Left lung (tissue), 10 donors: Measurements from ENCODE around the gene NAV2. TPM values are rescaled to one million over a fixed set of nuclear protein-coding genes. Genes with fewer than 3 reads are reported as not detected.

Experiments
- ATAC-seq: fragments of 200-7000 bp; cut with Tn5 transposase; one replicate; pipeline ENCODE4 v1.9.1; 2020; ENCODE audit warnings: moderate library complexity
- DNase-seq, 4 donors: peaks; one replicate each; pipeline ENCODE4 v3.0.0-alpha.2; 2013 to 2020
- H3K27ac ChIP-seq, 2 donors: fragments of 200-600 bp; sonication (generic) in 1 of 2; one replicate each; pipeline versions ENCODE4 v1.5.0 to v1.8.0; 2020 to 2021
- H3K27me3 ChIP-seq, 2 donors: fragments of 200-600 bp; sonication (generic) in 1 of 2; one replicate each; pipeline versions ENCODE4 v1.5.0 to v1.8.0; 2020 to 2021
- H3K36me3 ChIP-seq, 2 donors: fragments of 200-600 bp; sonication (generic) in 1 of 2; one replicate each; pipeline versions ENCODE4 v1.5.0 to v1.8.0; 2020 to 2021
- H3K4me1 ChIP-seq, 2 donors: fragments of 200-600 bp; one replicate each; pipeline ENCODE4 v1.8.0; 2021
- H3K4me3 ChIP-seq, 2 donors: fragments of 200-600 bp; sonication (generic) in 1 of 2; one replicate each; pipeline versions ENCODE4 v1.5.0 to v1.8.0; 2020 to 2021; ENCODE audit warnings: mild to moderate bottlenecking in 1 of 2
- H3K9me3 ChIP-seq, 2 donors: fragments of 200-600 bp; sonication (generic) in 1 of 2; one replicate each; pipeline versions ENCODE4 v1.5.0 to v1.8.0; 2020 to 2021
- CTCF ChIP-seq, 2 donors: fragments of 200-600 bp; sonication (generic) in 1 of 2; IDR thresholded peaks; one replicate each; pipeline versions ENCODE4 v1.5.0 to v1.8.0; 2021; ENCODE audit warnings: antibody characterized with exemption in 2 of 2
- intact Hi-C, 2 donors: fragments of 100-400 bp; cut with DNase I; formaldehyde crosslinking; loops; one replicate each; pipeline versions ENCODE4 v1.11.2 to v1.14.2; 2022
- polyA plus RNA-seq, 6 donors: library from polyadenylated mRNA; unstranded; fragments of 120-200 nt; gene quantifications; one replicate each; pipeline ENCODE4 v1.2.1, GENCODE V29; 2013; ENCODE audit not compliant: insufficient read length in 6 of 6
- total RNA-seq, 2 donors: library from RNA; stranded (reverse); fragmentation: NEBNext Ultra II Directional; extraction: Animal tissue kit (Norgen Biotek cat#: 25700); gene quantifications; one replicate each; pipeline ENCODE4 v1.2.1, GENCODE V29; 2021
- donor health status: DM: no; HTN: yes; CAD: no.
- donor health status: DM: no; HTN: no; CAD: no.

Gene NAV2
- total and polyA plus RNA-seq, 8 donors: 18.0 to 59.9 (median 23.1) TPM

- no peak overlapping the region for H3K27ac ChIP-seq
- H3K36me3 ChIP-seq: no peaks in the 10 kb centered on the region
- no peaks in the 10 kb centered on the region for H3K27me3 ChIP-seq
- H3K9me3 ChIP-seq: no peaks in the 10 kb centered on the region
- H3K4me3 ChIP-seq: no peak overlapping the region
- intact Hi-C loops: no loop called here
- TF ChIP-seq CTCF (IDR thresholded peaks at IDR 0.05): no peak
- no peaks in the 10 kb centered on the region for H3K4me1 ChIP-seq
- DNase-seq: no peak
- ATAC-seq: no peak
Measured at GRCh38 chr11:19729141-19729540, 16.5 kb downstream of the NAV2 start.

DNA sequence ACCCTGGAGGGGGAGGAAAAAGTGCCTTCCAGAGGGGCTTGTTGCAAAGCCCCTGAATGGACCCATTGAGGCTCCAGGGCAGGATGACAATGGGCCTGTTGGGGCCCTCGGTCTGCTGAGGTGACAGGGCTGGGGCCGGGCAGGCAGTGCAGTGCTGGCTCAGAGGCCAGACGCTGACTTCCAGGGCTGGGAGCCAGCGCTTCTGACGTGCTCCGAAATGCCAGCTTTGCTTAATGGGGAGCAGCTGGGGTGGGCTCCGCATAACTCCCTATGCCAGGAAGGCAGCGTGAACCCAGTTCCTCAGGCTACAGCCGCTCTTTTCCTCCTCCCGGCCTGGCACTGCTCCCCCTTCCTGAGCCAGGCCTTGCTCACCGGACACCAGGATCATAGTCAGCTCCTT, 17.7 kb downstream of the NAV2 start:
- no peak for ATAC-seq
- no peaks in the 10 kb centered on the region for H3K4me1 ChIP-seq
- no peak overlapping the region for H3K4me3 ChIP-seq
- DNase-seq: no peak
- H3K9me3 ChIP-seq: no peaks in the 10 kb centered on the region
- H3K36me3 ChIP-seq: no peaks in the 10 kb centered on the region
- no peak overlapping the region for H3K27ac ChIP-seq
- H3K27me3 ChIP-seq: no peaks in the 10 kb centered on the region
- intact Hi-C loops: no loop called here
- no peak for TF ChIP-seq CTCF (IDR thresholded peaks at IDR 0.05)

- no peak overlapping the region for H3K27ac ChIP-seq
- no peak for TF ChIP-seq CTCF (IDR thresholded peaks at IDR 0.05)
- H3K27me3 ChIP-seq: no peaks in the 10 kb centered on the region
- DNase-seq (no peak), ATAC-seq (no peak)
- H3K9me3 ChIP-seq: no peaks in the 10 kb centered on the region
- H3K4me1 ChIP-seq: no peaks in the 10 kb centered on the region
- H3K36me3 ChIP-seq: no peaks in the 10 kb centered on the region
- H3K4me3 ChIP-seq: no peak overlapping the region
- intact Hi-C loops: no loop called here
Measured at GRCh38 chr11:19734171-19734570, 21.5 kb downstream of the NAV2 start.

DNA sequence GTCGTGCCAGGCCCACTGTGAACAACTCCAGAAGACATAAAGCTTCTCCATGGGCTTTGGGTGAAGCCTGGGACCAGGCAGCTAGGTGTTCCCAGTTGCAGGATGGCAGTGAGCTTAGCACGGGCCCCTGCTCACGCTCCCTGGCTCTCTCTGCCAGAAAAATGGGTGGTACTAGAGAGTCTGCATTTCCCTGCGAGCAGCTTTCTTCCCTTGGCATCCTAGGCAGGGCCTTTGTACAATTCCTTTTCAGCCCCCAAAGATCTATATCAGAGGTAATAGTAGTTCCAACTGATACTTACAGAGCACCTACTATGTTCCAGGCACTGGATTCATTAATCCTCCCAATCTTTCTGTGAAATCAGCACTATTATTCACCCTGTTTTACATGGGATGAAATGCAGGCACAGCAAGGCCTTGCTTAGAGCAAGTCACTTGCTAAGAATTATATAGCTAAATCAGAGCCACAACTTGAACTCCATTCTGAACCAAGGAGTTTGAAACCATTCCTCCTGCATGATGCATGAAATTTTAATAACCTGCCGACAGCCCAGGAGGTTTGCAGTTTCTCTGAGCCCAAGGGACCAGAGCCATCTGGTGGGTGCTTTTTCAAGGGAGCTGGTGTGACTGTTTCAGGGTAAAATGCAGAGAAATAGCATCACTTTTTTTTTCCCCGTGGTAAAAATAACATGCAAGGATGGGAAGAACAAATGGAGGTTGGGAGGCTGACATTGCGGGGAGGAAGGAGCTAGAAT, 22.7 kb downstream of the NAV2 start:
- no peak for TF ChIP-seq CTCF (IDR thresholded peaks at IDR 0.05)
- no peak overlapping the region for H3K27ac ChIP-seq
- intact Hi-C loops: no loop called here

DNA sequence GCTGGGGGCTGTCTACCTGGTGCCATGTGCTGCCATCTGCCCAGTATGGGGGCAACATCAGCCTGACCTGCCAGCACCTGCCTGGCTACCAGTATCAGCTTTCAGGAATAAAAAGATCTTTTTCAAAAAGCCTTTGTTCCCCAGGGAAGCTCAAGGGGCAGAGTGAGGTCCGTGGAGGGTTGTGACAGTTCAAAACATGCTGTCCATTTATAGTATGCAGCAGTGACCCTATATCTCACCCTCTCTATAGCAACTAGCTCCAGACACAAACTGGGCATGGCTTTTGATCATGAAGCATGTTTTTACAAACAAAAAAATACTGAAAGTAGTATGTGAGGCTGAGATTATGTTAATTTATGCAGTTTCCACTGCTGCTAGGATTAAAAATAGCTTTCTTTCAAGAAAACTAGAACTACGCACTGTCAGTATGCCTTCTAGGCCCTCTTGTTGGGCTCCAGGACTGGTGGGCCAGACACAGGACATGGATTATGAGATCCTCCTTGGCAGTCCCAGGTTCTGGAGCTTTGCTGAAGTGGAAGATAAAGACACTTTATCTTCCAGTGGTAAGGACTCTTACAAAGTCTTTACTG, 23.4 kb downstream of the NAV2 start:
- intact Hi-C loops: no loop called here

More for the DNA sequence above, 22.7 kb downstream of the NAV2 start:
- no peaks in the 10 kb centered on the region for H3K27me3 ChIP-seq
- no peaks in the 10 kb centered on the region for H3K9me3 ChIP-seq
- H3K36me3 ChIP-seq: no peaks in the 10 kb centered on the region
- no peak for DNase-seq
- no peak overlapping the region for H3K4me3 ChIP-seq
- no peak for ATAC-seq
- H3K4me1 ChIP-seq: no peaks in the 10 kb centered on the region

More for the DNA sequence above, 23.4 kb downstream of the NAV2 start:
- no peak overlapping the region for H3K27ac ChIP-seq
- H3K36me3 ChIP-seq: no peaks in the 10 kb centered on the region
- H3K9me3 ChIP-seq: no peaks in the 10 kb centered on the region
- ATAC-seq: no peak
- no peak for TF ChIP-seq CTCF (IDR thresholded peaks at IDR 0.05)
- no peaks in the 10 kb centered on the region for H3K27me3 ChIP-seq
- no peak overlapping the region for H3K4me3 ChIP-seq
- no peaks in the 10 kb centered on the region for H3K4me1 ChIP-seq
- no peak for DNase-seq
